ENCODE measurements around the gene AKNAD1. TPM values are rescaled to one million over a fixed set of nuclear protein-coding genes. Genes with fewer than 3 reads are reported as not detected.

AKNAD1 gene
- total RNA-seq, 4 donors from 2014 or later, result 0.84 TPM; not detected in 3

DNA sequence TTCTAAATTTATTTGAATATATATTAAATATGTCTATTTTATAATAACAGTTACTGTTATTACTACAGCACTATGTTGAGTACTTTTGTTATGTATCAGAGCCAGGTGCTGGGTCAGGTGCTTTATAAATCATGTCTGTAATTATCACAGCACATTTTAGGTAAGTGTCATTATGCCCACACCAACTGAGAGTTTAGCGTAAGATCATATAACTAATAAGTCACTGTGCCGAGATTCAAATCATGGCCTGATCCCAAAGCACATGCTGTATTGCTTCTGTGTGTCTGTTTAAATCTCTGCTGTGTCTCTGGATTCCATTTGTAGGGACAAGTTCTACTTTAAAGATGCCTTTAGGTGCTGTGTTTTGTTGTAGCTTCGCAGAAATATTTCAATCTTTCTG, 21.8 kb upstream of the AKNAD1 start:
- DNase-seq (ENCODE audit: low spot score), result no peak
- TF ChIP-seq, protein P1, sequence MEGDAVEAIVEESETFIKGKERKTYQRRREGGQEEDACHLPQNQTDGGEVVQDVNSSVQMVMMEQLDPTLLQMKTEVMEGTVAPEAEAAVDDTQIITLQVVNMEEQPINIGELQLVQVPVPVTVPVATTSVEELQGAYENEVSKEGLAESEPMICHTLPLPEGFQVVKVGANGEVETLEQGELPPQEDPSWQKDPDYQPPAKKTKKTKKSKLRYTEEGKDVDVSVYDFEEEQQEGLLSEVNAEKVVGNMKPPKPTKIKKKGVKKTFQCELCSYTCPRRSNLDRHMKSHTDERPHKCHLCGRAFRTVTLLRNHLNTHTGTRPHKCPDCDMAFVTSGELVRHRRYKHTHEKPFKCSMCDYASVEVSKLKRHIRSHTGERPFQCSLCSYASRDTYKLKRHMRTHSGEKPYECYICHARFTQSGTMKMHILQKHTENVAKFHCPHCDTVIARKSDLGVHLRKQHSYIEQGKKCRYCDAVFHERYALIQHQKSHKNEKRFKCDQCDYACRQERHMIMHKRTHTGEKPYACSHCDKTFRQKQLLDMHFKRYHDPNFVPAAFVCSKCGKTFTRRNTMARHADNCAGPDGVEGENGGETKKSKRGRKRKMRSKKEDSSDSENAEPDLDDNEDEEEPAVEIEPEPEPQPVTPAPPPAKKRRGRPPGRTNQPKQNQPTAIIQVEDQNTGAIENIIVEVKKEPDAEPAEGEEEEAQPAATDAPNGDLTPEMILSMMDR (IDR thresholded peaks at IDR 0.05), result no peak
- no peak for ATAC-seq (ENCODE audit: low FRiP score)

- ATAC-seq (ENCODE audit: low FRiP score), result no peak
- TF ChIP-seq, protein P1 (IDR thresholded peaks at IDR 0.05), result no peak
Observed at GRCh38 chr1:108878160-108878469, 21.2 kb upstream of the AKNAD1 start.

DNA sequence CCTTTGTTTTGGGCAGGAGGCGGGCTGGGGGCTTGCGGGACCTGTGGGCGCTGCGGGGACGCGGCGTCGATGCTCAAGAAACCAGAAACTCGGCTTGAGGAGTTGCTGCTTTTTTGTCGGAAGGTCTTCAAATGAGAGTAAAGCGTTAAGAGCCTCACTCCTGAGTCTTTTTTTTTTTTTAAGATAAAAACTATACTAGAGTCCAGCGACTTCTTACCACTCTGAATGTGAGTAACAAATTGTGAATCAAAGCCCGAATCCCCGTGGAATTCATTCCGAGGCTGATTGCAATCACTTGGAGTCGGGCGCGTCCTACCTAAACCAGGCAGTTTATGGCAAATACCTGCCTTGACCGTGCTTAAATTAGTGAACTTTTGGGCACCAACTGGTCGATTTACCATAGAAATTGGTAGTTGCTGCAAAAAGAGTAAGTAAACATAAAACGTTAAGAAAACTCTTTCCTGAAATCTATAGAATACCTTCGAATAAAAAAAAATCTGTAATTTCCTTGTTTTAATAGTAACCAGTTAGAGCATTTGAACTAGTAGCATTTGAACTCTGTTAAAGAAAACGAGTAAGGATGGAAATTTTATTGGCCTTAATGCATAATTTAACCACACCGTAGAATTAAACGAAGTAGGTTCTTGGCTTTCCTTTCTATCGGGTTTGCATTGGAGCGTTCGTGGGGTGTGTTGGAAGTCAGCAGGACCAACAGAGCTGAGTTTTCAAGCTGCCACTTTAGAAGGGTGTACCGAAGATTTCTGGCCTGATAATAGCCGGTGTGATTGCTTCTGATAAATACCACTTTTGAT, 20.7 kb upstream of the AKNAD1 start:
- TF ChIP-seq, protein P1 (IDR thresholded peaks at IDR 0.05), result no peak
- DNase-seq (ENCODE audit: low spot score) (peak; percentile 28), ATAC-seq (ENCODE audit: low FRiP score) (no peak)

More at GRCh38 chr1:108878160-108878469, 21.2 kb upstream of the AKNAD1 start:
- no peak for DNase-seq (ENCODE audit: low spot score)

DNA sequence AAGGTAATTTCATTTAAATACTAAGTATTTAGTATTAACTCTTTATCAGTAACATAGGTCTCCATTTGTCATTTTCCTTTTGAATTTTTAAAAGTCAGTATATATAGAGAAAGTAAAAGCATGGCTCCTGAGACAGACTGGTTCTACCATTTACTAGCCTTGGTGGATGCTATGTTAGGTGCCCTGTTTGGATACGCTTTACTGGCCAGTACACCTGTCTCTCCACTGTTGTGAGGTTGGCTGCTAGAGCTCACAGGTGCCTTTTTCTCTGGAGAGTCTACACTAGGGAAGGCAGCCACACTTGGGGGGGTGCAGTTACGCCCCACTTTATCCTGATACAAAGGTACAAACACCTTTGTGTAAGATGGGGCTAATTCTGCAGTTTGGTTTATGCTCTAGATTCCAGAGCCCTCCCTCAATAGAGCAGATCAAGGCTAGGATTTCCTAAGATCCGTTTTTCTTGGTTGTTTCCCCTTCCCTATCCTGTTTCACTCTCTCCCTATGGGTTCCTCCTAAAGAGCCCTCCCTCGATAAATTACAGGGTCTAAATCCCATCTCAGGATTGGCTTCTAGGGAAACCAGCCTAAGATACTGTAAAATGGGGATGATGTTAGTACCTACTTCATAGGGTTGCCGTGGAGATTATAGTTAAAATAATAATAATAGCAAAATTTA, 14.3 kb upstream of the AKNAD1 start:
- TF ChIP-seq, protein P1 (IDR thresholded peaks at IDR 0.05), result no peak
- no peak for DNase-seq (ENCODE audit: low spot score)
- ATAC-seq (ENCODE audit: low FRiP score), result no peak

GRCh38 chr1:108865316-108865910, 8.5 kb upstream of the AKNAD1 start:
- DNase-seq (ENCODE audit: low spot score) (no peak), ATAC-seq (ENCODE audit: low FRiP score) (no peak)
- TF ChIP-seq, protein P1 (IDR thresholded peaks at IDR 0.05), result no peak

- TF ChIP-seq, protein P1 (IDR thresholded peaks at IDR 0.05), result no peak
- no peak for ATAC-seq (ENCODE audit: low FRiP score)
- no peak for DNase-seq (ENCODE audit: low spot score)
Observed at GRCh38 chr1:108863984-108864383, 7.1 kb upstream of the AKNAD1 start.
